HEK293 (cell line): ENCODE measurements around the gene ATXN10.

Experiments
- MEIS1 ChIP-seq: sonication (generic); formaldehyde crosslinking; IDR thresholded peaks from 2 replicates; pipeline ENCODE4 v1.8.1; 2022; ENCODE audit warnings: missing genetic modification reagents, mild to moderate bottlenecking, borderline replicate concordance
- MYNN ChIP-seq: fragments of 450-650 bp; formaldehyde crosslinking; IDR thresholded peaks from 2 replicates; pipeline ENCODE4 v1.5.1; 2016; ENCODE audit warnings: missing biosample characterization, missing genetic modification characterization, borderline replicate concordance
- PRDM10 ChIP-seq: fragments of 450-650 bp; formaldehyde crosslinking; IDR thresholded peaks from 2 replicates; pipeline ENCODE4 v1.5.1; 2016; ENCODE audit warnings: missing biosample characterization, missing genetic modification characterization
- ZNF266 ChIP-seq: fragments of 450-650 bp; formaldehyde crosslinking; IDR thresholded peaks from 2 replicates; pipeline ENCODE4 v1.5.1; 2016; ENCODE audit warnings: missing biosample characterization, missing genetic modification characterization, low read depth
- ZNF274 ChIP-seq, 2 experiments: fragments of 200-500 bp in 1 of 2; fragments of 450-650 bp in 1 of 2; sonication (Bioruptor generic) in 1 of 2; formaldehyde crosslinking in 1 of 2; IDR thresholded peaks; 2 replicates each; pipeline versions ENCODE4 v1.5.1 to v1.6.1; 2014 to 2016; ENCODE audit warnings: borderline replicate concordance in 1 of 2, inconsistent platforms in 1 of 2, low read length in 1 of 2, missing biosample characterization in 1 of 2, missing genetic modification characterization in 1 of 2
- ZNF404 ChIP-seq: fragments of 450-650 bp; formaldehyde crosslinking; IDR thresholded peaks from 2 replicates; pipeline ENCODE4 v1.5.1; 2017; ENCODE audit warnings: missing biosample characterization, missing genetic modification characterization
- ZNF501 ChIP-seq: fragments of 450-650 bp; formaldehyde crosslinking; IDR thresholded peaks from 2 replicates; pipeline ENCODE4 v1.5.1; 2016; ENCODE audit warnings: missing biosample characterization, missing genetic modification characterization
- ZNF549 ChIP-seq: fragments of 450-650 bp; IDR thresholded peaks from 2 replicates; pipeline ENCODE4 v1.5.1; 2018; ENCODE audit warnings: missing biosample characterization, missing genetic modification characterization, mild to moderate bottlenecking, inconsistent platforms, moderate library complexity
- ZNF558 ChIP-seq: fragments of 450-650 bp; formaldehyde crosslinking; IDR thresholded peaks from 2 replicates; pipeline ENCODE4 v1.5.1; 2016; ENCODE audit warnings: missing biosample characterization, missing genetic modification characterization
- ZNF621 ChIP-seq: fragments of 450-650 bp; formaldehyde crosslinking; IDR thresholded peaks from 2 replicates; pipeline ENCODE4 v1.5.1; 2017; ENCODE audit warnings: missing biosample characterization, missing genetic modification characterization
- ZNF843 ChIP-seq: fragments of 450-650 bp; formaldehyde crosslinking; IDR thresholded peaks from 2 replicates; pipeline ENCODE4 v1.5.1; 2016; ENCODE audit warnings: missing biosample characterization, missing genetic modification characterization
- TF ChIP-seq, protein P1 (sequence below): fragments of 450-650 bp; formaldehyde crosslinking; IDR thresholded peaks from 2 replicates; pipeline ENCODE4 v1.5.1; 2016; ENCODE audit warnings: missing biosample characterization, missing genetic modification characterization
- TF ChIP-seq, protein P2 (sequence below): fragments of 450-650 bp; formaldehyde crosslinking; IDR thresholded peaks from 2 replicates; pipeline ENCODE4 v1.5.1; 2017; ENCODE audit warnings: missing biosample characterization, missing genetic modification characterization

DNA sequence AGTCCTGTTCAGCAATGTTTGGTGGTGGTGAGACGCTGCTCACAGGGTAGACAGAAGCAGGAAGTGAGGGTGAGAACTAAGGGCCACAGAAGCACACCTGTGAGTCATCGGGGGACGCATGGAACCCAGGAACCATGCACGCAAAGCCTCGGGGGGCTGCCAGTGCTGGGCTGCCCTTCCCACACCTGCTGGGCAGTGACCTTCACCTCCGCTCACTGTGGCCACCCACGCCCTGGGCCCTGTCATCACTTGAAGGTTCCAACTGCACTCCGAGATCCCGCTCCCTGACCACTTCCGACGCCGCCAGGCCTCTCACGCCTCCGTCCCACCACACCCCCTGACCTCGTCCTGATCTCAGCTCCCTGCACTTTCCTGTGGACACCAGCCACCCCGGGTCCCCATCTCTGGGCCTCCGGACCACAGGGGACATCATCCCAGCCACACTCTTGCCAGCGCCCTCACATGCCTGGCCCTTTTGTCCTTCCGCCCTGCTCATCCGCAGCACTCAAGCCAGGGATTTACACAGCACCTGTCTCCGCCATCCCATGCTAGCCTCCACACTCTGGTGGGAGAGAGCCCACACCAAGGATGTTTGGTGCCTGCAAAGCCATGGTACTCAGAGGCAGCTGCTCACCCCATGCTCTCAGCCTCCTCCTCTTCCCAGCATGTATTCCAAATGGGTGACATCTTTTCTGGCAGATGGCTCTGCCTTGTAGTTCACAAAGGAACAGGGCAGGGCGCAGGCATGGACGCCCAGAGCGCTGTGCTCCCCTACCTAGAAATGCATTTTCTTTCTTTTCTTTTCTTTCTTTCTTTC lies 23.1 kb upstream of the ATXN10 start:
- no peak for TF ChIP-seq ZNF274 (IDR thresholded peaks at IDR 0.05; ENCODE audit: low read length)
- TF ChIP-seq ZNF274 (tag by site-specific recombination; IDR thresholded peaks at IDR 0.05; ENCODE audit: borderline replicate concordance) = no peak
- TF ChIP-seq MEIS1 (CRISPR knock-in tag) = no peak
- TF ChIP-seq PRDM10 = no peak
- TF ChIP-seq, protein P1, sequence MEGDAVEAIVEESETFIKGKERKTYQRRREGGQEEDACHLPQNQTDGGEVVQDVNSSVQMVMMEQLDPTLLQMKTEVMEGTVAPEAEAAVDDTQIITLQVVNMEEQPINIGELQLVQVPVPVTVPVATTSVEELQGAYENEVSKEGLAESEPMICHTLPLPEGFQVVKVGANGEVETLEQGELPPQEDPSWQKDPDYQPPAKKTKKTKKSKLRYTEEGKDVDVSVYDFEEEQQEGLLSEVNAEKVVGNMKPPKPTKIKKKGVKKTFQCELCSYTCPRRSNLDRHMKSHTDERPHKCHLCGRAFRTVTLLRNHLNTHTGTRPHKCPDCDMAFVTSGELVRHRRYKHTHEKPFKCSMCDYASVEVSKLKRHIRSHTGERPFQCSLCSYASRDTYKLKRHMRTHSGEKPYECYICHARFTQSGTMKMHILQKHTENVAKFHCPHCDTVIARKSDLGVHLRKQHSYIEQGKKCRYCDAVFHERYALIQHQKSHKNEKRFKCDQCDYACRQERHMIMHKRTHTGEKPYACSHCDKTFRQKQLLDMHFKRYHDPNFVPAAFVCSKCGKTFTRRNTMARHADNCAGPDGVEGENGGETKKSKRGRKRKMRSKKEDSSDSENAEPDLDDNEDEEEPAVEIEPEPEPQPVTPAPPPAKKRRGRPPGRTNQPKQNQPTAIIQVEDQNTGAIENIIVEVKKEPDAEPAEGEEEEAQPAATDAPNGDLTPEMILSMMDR (tag by site-specific recombination) = no peak
- no peak for TF ChIP-seq ZNF404 (tag by site-specific recombination)
- no peak for TF ChIP-seq ZNF843 (tag by site-specific recombination)
- TF ChIP-seq, protein P2, sequence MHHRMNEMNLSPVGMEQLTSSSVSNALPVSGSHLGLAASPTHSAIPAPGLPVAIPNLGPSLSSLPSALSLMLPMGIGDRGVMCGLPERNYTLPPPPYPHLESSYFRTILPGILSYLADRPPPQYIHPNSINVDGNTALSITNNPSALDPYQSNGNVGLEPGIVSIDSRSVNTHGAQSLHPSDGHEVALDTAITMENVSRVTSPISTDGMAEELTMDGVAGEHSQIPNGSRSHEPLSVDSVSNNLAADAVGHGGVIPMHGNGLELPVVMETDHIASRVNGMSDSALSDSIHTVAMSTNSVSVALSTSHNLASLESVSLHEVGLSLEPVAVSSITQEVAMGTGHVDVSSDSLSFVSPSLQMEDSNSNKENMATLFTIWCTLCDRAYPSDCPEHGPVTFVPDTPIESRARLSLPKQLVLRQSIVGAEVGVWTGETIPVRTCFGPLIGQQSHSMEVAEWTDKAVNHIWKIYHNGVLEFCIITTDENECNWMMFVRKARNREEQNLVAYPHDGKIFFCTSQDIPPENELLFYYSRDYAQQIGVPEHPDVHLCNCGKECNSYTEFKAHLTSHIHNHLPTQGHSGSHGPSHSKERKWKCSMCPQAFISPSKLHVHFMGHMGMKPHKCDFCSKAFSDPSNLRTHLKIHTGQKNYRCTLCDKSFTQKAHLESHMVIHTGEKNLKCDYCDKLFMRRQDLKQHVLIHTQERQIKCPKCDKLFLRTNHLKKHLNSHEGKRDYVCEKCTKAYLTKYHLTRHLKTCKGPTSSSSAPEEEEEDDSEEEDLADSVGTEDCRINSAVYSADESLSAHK (tag by site-specific recombination) = no peak
- TF ChIP-seq ZNF501 (tag by site-specific recombination) = no peak
- TF ChIP-seq ZNF558 (tag by site-specific recombination) = no peak
- no peak for TF ChIP-seq ZNF621
- no peak for TF ChIP-seq ZNF549 (tag by site-specific recombination)
- TF ChIP-seq ZNF266 = no peak
- TF ChIP-seq MYNN (tag by site-specific recombination) = no peak
